ENCODE data around the gene TEX47.
A peak's percentile ranks its signal among the peaks of the same experiment; 100 is the strongest.

DNA sequence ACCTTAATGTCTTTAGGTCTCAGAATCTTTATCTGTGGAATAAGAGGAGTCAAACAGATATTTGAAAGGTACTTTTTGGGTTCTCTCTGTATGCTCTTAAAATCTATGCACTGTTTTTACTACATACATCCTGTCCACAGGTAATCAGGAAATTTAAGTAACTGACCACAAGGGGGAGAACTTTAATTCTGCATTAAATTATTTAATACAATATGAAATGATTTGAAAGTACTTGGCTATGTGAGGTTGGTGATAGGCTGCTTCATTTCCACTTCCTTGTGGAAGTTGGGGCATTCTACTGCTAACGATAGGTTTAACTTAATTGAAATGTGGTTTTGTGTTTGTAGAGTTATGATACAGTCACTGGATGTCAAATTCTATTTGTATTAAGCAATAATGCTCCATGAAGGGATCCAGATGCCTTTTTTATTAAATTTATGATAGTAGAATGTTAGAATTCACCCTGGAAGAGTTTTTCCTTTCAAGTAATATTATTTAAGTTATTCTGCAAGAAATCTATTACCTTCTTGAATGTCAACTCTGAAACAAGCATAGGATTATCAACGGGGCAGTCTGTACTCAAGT is 6.0 kb downstream of the TEX47 start:
- TF ChIP-seq CREB5 (CRISPR knock-in tag; IDR thresholded peaks at IDR 0.05; ENCODE audit: low read depth) (no peak), SNAI2 (CRISPR knock-in tag; IDR thresholded peaks at IDR 0.05) (no peak), GLIS3 (CRISPR knock-in tag; IDR thresholded peaks at IDR 0.05) (no peak), RARB (CRISPR knock-in tag; IDR thresholded peaks at IDR 0.05) (no peak), ZFP3 (CRISPR knock-in tag; IDR thresholded peaks at IDR 0.05) (no peak), ZFP30 (CRISPR knock-in tag; IDR thresholded peaks at IDR 0.05) (no peak), TCF4 (CRISPR knock-in tag; IDR thresholded peaks at IDR 0.05; ENCODE audit: borderline replicate concordance) (peak; percentile 65; the same call in 1 of the 2 replicates)
- TF ChIP-seq, protein P1, sequence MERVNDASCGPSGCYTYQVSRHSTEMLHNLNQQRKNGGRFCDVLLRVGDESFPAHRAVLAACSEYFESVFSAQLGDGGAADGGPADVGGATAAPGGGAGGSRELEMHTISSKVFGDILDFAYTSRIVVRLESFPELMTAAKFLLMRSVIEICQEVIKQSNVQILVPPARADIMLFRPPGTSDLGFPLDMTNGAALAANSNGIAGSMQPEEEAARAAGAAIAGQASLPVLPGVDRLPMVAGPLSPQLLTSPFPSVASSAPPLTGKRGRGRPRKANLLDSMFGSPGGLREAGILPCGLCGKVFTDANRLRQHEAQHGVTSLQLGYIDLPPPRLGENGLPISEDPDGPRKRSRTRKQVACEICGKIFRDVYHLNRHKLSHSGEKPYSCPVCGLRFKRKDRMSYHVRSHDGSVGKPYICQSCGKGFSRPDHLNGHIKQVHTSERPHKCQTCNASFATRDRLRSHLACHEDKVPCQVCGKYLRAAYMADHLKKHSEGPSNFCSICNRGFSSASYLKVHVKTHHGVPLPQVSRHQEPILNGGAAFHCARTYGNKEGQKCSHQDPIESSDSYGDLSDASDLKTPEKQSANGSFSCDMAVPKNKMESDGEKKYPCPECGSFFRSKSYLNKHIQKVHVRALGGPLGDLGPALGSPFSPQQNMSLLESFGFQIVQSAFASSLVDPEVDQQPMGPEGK (CRISPR knock-in tag; IDR thresholded peaks at IDR 0.05; ENCODE audit: borderline replicate concordance), result peak; percentile 60; the same call in 1 of the 2 replicates
- TF ChIP-seq, protein P2, sequence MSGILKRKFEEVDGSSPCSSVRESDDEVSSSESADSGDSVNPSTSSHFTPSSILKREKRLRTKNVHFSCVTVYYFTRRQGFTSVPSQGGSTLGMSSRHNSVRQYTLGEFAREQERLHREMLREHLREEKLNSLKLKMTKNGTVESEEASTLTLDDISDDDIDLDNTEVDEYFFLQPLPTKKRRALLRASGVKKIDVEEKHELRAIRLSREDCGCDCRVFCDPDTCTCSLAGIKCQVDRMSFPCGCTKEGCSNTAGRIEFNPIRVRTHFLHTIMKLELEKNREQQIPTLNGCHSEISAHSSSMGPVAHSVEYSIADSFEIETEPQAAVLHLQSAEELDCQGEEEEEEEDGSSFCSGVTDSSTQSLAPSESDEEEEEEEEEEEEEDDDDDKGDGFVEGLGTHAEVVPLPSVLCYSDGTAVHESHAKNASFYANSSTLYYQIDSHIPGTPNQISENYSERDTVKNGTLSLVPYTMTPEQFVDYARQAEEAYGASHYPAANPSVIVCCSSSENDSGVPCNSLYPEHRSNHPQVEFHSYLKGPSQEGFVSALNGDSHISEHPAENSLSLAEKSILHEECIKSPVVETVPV (CRISPR knock-in tag; IDR thresholded peaks at IDR 0.05), result no peak
- TF ChIP-seq, protein P3, sequence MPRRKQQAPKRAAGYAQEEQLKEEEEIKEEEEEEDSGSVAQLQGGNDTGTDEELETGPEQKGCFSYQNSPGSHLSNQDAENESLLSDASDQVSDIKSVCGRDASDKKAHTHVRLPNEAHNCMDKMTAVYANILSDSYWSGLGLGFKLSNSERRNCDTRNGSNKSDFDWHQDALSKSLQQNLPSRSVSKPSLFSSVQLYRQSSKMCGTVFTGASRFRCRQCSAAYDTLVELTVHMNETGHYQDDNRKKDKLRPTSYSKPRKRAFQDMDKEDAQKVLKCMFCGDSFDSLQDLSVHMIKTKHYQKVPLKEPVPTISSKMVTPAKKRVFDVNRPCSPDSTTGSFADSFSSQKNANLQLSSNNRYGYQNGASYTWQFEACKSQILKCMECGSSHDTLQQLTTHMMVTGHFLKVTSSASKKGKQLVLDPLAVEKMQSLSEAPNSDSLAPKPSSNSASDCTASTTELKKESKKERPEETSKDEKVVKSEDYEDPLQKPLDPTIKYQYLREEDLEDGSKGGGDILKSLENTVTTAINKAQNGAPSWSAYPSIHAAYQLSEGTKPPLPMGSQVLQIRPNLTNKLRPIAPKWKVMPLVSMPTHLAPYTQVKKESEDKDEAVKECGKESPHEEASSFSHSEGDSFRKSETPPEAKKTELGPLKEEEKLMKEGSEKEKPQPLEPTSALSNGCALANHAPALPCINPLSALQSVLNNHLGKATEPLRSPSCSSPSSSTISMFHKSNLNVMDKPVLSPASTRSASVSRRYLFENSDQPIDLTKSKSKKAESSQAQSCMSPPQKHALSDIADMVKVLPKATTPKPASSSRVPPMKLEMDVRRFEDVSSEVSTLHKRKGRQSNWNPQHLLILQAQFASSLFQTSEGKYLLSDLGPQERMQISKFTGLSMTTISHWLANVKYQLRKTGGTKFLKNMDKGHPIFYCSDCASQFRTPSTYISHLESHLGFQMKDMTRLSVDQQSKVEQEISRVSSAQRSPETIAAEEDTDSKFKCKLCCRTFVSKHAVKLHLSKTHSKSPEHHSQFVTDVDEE (CRISPR knock-in tag; IDR thresholded peaks at IDR 0.05), result no peak

All from SK-N-SH treated with all-trans-retinoic acid at 6 μM for 48 hours (cell line).